Neural cell (in vitro differentiated cells): Measurements from ENCODE around the gene USP2. TPM values are rescaled to one million over a fixed set of nuclear protein-coding genes. Genes with fewer than 3 reads are reported as not detected.

Experiments
- H2AFZ ChIP-seq: fragments of 200-600, 300-800 bp; sonication (generic), shearing (Covaris generic); 2 replicates; pipeline ENCODE4 v1.6.0; 2014; ENCODE audit warnings: low read depth, mild to moderate bottlenecking, antibody characterized with exemption, low read length, moderate library complexity
- H3F3A ChIP-seq: fragments of 200-600 bp; shearing (Covaris generic); 2 replicates; pipeline ENCODE4 v1.6.1; 2016; ENCODE audit warnings: mild to moderate bottlenecking, moderate library complexity, mixed read lengths, antibody characterized with exemption, low read length; ENCODE audit not compliant: insufficient read depth, poor library complexity, severe bottlenecking
- H3K27ac ChIP-seq: fragments of 200-600, 300-800 bp; sonication (generic), shearing (Covaris generic); 2 replicates; pipeline ENCODE4 v1.5.1; 2014; ENCODE audit warnings: mild to moderate bottlenecking, low read length, moderate library complexity
- H3K27me3 ChIP-seq: fragments of 300-800, 200-600 bp; sonication (generic), shearing (Covaris generic); 2 replicates; pipeline ENCODE4 v1.6.0; 2014; ENCODE audit warnings: mild to moderate bottlenecking, low read depth, low read length, moderate library complexity; ENCODE audit not compliant: insufficient read depth
- H3K36me3 ChIP-seq: fragments of 300-800, 200-600 bp; sonication (generic), shearing (Covaris generic); 2 replicates; pipeline ENCODE4 v1.5.1; 2014; ENCODE audit warnings: mild to moderate bottlenecking, antibody characterized with exemption, low read length, moderate library complexity; ENCODE audit not compliant: insufficient read depth
- H3K4me2 ChIP-seq: fragments of 300-800, 200-600 bp; sonication (generic), shearing (Covaris generic); 2 replicates; pipeline ENCODE4 v1.6.0; 2014; ENCODE audit warnings: mild to moderate bottlenecking, low read length
- H3K4me3 ChIP-seq: fragments of 300-800, 200-600 bp; sonication (generic), shearing (Covaris generic); 2 replicates; pipeline ENCODE4 v1.5.1; 2014; ENCODE audit warnings: mild to moderate bottlenecking, low read length, moderate library complexity
- H3K79me2 ChIP-seq: fragments of 200-600 bp; shearing (Covaris generic); replicated peaks from 2 replicates; pipeline ENCODE4 v1.6.0; 2014; ENCODE audit warnings: mild to moderate bottlenecking, low read length, moderate library complexity; ENCODE audit not compliant: insufficient read depth
- H3K9ac ChIP-seq: fragments of 300-800, 200-600 bp; sonication (generic), shearing (Covaris generic); 2 replicates; pipeline ENCODE4 v1.6.1; 2016; ENCODE audit warnings: mild to moderate bottlenecking, low read length, mixed read lengths
- H3K9me2 ChIP-seq: fragments of 200-600 bp; shearing (Covaris generic); 2 replicates; pipeline ENCODE4 v1.6.1; 2016; ENCODE audit warnings: mild to moderate bottlenecking, low read length, mixed read lengths; ENCODE audit not compliant: insufficient read depth
- H3K9me3 ChIP-seq: fragments of 200-600, 300-800 bp; sonication (generic), shearing (Covaris generic); 2 replicates; pipeline ENCODE4 v1.6.1; 2016; ENCODE audit warnings: mild to moderate bottlenecking, mixed run types, low read length, moderate library complexity, mixed read lengths
- H4K20me1 ChIP-seq: fragments of 200-600 bp; shearing (Covaris generic); 2 replicates; pipeline ENCODE4 v1.6.1; 2016; ENCODE audit warnings: mild to moderate bottlenecking, mixed run types; ENCODE audit not compliant: insufficient read depth
- EP300 ChIP-seq: fragments of 450-650 bp; conservative IDR thresholded peaks from 2 replicates; pipeline ENCODE4 v1.6.1; 2014; ENCODE audit warnings: antibody characterized with exemption, mild to moderate bottlenecking, moderate library complexity; ENCODE audit not compliant: poor library complexity, severe bottlenecking
- EZH2 ChIP-seq: fragments of 200-600, 300-800 bp; shearing (Covaris generic), sonication (generic); IDR thresholded peaks from 2 replicates; pipeline ENCODE4 v1.6.1; 2014; ENCODE audit warnings: antibody characterized with exemption, low read length, borderline replicate concordance, mild to moderate bottlenecking; ENCODE audit not compliant: insufficient read depth, poor library complexity, severe bottlenecking
- MXI1 ChIP-seq: fragments of 450-650 bp; conservative IDR thresholded peaks from 2 replicates; pipeline ENCODE4 v1.6.1; 2014; ENCODE audit warnings: antibody characterized with exemption, mild to moderate bottlenecking; ENCODE audit not compliant: poor library complexity, severe bottlenecking
- POLR2AphosphoS5 ChIP-seq: IDR thresholded peaks from 2 replicates; pipeline ENCODE4 v1.6.1; 2012
- RAD21 ChIP-seq: fragments of 450-650 bp; conservative IDR thresholded peaks from 2 replicates; pipeline ENCODE4 v1.6.1; 2014; ENCODE audit warnings: antibody characterized with exemption, mild to moderate bottlenecking, moderate library complexity
- SMC3 ChIP-seq: fragments of 450-650 bp; conservative IDR thresholded peaks from 2 replicates; pipeline ENCODE4 v1.6.1; 2014; ENCODE audit warnings: antibody characterized with exemption, mild to moderate bottlenecking, moderate library complexity; ENCODE audit not compliant: poor library complexity
- TAF1 ChIP-seq: IDR thresholded peaks from 2 replicates; pipeline ENCODE4 v1.6.1; 2012; ENCODE audit warnings: low read depth
- polyA plus RNA-seq: library from polyadenylated mRNA; depleted of rRNA; stranded (reverse); fragments of >200 nt; gene quantifications from 2 replicates; pipeline ENCODE4 v1.2.3, GENCODE V29; 2014
- TF ChIP-seq, protein P1 (sequence below): IDR thresholded peaks from 2 replicates; pipeline ENCODE4 v1.6.1; 2012; ENCODE audit warnings: borderline replicate concordance
- TF ChIP-seq, protein P2 (sequence below): fragments of 450-650 bp; IDR thresholded peaks from 2 replicates; pipeline ENCODE4 v1.5.1; 2014; ENCODE audit warnings: antibody characterized with exemption, mild to moderate bottlenecking, moderate library complexity; ENCODE audit not compliant: poor library complexity, severe bottlenecking

USP2 gene
- polyA plus RNA-seq, 1 donor from 2014 or later: 0.59 TPM

DNA sequence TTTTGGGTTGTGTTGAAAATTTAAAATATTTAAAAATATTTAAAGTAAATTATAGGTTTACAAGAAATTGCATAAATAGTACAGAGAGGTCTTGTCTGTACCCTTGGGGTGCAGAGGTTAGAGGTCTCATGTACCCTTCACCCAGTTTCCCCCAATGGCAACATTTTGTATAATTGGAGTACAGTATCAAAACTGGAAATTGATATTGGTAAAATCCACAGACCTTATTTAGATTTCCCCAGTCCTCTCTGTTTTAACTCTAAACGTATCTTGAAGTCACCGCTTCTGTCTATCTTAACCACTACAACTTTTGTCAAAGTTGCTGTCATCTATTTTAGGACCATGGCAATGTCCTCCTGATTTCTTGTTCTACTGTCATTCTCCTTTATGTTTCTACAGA is 30.6 kb upstream of the USP2 start:
- no peaks in the 10 kb centered on the region for H3K9me3 ChIP-seq
- H3K9ac ChIP-seq: no peak overlapping the region
- no peaks in the 10 kb centered on the region for H3K79me2 ChIP-seq
- no peak overlapping the region for H3K4me3 ChIP-seq
- H4K20me1 ChIP-seq: no peaks in the 10 kb centered on the region
- no peak overlapping the region for H2AFZ ChIP-seq
- H3K9me2 ChIP-seq: no peaks in the 10 kb centered on the region
- TF ChIP-seq SMC3: no peak
- H3K4me2 ChIP-seq: no peak overlapping the region
- H3F3A ChIP-seq: no peaks in the 10 kb centered on the region
- H3K27me3 ChIP-seq: no peaks in the 10 kb centered on the region
- H3K36me3 ChIP-seq: no peaks in the 10 kb centered on the region
- H3K27ac ChIP-seq: no peak overlapping the region

DNA sequence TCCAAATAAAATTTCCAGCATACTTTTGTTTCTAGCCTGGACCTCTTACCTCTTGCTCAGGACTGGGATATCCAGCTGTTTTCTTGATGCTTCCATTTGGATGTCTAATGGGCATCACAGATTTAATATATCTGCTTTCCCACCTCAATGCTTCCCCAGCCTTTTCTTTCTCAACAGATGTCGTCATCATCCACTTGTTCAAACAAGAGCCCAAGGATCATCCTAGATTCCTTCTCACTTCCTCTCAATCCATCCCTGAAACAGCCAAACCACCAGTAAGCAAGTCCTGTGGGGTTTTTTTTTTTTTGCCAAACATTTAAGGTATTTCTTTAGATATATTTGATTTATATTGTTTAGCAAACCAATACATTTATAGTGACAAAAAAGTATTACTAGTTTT is 29.0 kb upstream of the USP2 start:
- no peak overlapping the region for H3K27ac ChIP-seq
- no peak overlapping the region for H2AFZ ChIP-seq
- H3K27me3 ChIP-seq: no peaks in the 10 kb centered on the region
- no peaks in the 10 kb centered on the region for H3K9me3 ChIP-seq
- no peaks in the 10 kb centered on the region for H3K9me2 ChIP-seq
- H3K4me3 ChIP-seq: no peak overlapping the region
- H3K9ac ChIP-seq: no peak overlapping the region
- H3K36me3 ChIP-seq: no peaks in the 10 kb centered on the region
- H3K4me2 ChIP-seq: no peak overlapping the region
- H3K79me2 ChIP-seq: no peaks in the 10 kb centered on the region
- no peak for TF ChIP-seq EP300
- TF ChIP-seq EZH2: no peak
- TF ChIP-seq SMC3: no peak
- TF ChIP-seq, protein P1, sequence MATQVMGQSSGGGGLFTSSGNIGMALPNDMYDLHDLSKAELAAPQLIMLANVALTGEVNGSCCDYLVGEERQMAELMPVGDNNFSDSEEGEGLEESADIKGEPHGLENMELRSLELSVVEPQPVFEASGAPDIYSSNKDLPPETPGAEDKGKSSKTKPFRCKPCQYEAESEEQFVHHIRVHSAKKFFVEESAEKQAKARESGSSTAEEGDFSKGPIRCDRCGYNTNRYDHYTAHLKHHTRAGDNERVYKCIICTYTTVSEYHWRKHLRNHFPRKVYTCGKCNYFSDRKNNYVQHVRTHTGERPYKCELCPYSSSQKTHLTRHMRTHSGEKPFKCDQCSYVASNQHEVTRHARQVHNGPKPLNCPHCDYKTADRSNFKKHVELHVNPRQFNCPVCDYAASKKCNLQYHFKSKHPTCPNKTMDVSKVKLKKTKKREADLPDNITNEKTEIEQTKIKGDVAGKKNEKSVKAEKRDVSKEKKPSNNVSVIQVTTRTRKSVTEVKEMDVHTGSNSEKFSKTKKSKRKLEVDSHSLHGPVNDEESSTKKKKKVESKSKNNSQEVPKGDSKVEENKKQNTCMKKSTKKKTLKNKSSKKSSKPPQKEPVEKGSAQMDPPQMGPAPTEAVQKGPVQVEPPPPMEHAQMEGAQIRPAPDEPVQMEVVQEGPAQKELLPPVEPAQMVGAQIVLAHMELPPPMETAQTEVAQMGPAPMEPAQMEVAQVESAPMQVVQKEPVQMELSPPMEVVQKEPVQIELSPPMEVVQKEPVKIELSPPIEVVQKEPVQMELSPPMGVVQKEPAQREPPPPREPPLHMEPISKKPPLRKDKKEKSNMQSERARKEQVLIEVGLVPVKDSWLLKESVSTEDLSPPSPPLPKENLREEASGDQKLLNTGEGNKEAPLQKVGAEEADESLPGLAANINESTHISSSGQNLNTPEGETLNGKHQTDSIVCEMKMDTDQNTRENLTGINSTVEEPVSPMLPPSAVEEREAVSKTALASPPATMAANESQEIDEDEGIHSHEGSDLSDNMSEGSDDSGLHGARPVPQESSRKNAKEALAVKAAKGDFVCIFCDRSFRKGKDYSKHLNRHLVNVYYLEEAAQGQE: no peak
- TF ChIP-seq MXI1: no peak
- TF ChIP-seq RAD21: no peak
- TF ChIP-seq TAF1: no peak
- TF ChIP-seq, protein P2, sequence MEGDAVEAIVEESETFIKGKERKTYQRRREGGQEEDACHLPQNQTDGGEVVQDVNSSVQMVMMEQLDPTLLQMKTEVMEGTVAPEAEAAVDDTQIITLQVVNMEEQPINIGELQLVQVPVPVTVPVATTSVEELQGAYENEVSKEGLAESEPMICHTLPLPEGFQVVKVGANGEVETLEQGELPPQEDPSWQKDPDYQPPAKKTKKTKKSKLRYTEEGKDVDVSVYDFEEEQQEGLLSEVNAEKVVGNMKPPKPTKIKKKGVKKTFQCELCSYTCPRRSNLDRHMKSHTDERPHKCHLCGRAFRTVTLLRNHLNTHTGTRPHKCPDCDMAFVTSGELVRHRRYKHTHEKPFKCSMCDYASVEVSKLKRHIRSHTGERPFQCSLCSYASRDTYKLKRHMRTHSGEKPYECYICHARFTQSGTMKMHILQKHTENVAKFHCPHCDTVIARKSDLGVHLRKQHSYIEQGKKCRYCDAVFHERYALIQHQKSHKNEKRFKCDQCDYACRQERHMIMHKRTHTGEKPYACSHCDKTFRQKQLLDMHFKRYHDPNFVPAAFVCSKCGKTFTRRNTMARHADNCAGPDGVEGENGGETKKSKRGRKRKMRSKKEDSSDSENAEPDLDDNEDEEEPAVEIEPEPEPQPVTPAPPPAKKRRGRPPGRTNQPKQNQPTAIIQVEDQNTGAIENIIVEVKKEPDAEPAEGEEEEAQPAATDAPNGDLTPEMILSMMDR: no peak
- no peak for TF ChIP-seq POLR2AphosphoS5
- H3F3A ChIP-seq: no peaks in the 10 kb centered on the region
- no peaks in the 10 kb centered on the region for H4K20me1 ChIP-seq

DNA sequence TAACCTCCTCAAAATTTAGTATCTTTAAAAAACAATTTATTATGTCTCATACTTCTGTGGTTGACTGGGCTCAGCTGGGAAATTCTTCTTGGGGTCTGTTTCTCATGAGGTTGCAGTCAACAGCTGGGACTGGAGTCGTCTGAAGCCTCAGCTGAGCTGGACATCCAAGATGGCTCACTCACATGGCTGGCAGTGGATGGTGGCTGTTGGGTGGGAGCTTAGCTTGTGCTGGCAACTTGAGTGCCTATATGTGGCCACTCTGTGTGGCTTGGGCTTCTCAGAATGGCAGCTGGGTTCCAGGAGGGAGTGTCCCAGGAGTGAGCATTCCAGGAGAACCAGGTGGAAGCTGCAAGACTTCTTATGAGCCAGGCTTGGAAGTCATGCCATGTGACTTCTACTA is 28.2 kb upstream of the USP2 start:
- H3K9me2 ChIP-seq: no peaks in the 10 kb centered on the region
- no peak overlapping the region for H3K27ac ChIP-seq
- no peaks in the 10 kb centered on the region for H3K36me3 ChIP-seq
- no peak overlapping the region for H2AFZ ChIP-seq
- H3F3A ChIP-seq: no peaks in the 10 kb centered on the region
- H3K79me2 ChIP-seq: no peaks in the 10 kb centered on the region
- no peaks in the 10 kb centered on the region for H3K9me3 ChIP-seq
- H3K4me3 ChIP-seq: no peak overlapping the region
- no peak overlapping the region for H3K4me2 ChIP-seq
- no peak for TF ChIP-seq POLR2AphosphoS5
- TF ChIP-seq, protein P2: no peak
- TF ChIP-seq SMC3: no peak
- TF ChIP-seq, protein P1: no peak
- no peak for TF ChIP-seq TAF1
- TF ChIP-seq EZH2: no peak
- TF ChIP-seq RAD21: no peak
- TF ChIP-seq EP300: no peak
- no peaks in the 10 kb centered on the region for H3K27me3 ChIP-seq
- H4K20me1 ChIP-seq: no peaks in the 10 kb centered on the region
- no peak overlapping the region for H3K9ac ChIP-seq
